ENCODE results near the gene CCDC183.

GRCh38 chr9:136854113-136854841 lies 58.1 kb downstream of the CCDC183 start:
- TF ChIP-seq CTCF (IDR thresholded peaks at IDR 0.05 in 8 of 11, conservative IDR thresholded peaks at IDR 0.05 in 3 of 11) (peak in 1 of 11 experiments; percentile 2), POLR2AphosphoS5 (IDR thresholded peaks at IDR 0.05) (peak in 2 of 3 donors; percentile 61 to 65)

Data from spleen (tissue), 7 donors.